Bladder microvascular endothelial cell (primary cell): ENCODE measurements around the gene CCRL2. TPM values are rescaled to one million over a fixed set of nuclear protein-coding genes. Genes with fewer than 3 reads are reported as not detected.

ENCODE experiments used
- total RNA-seq: library from RNA; depleted of rRNA; stranded (reverse); fragments of >200 nt; gene quantifications from 2 replicates; pipeline ENCODE4 v1.2.3, GENCODE V29; 2014

The CCRL2 gene, protein sequence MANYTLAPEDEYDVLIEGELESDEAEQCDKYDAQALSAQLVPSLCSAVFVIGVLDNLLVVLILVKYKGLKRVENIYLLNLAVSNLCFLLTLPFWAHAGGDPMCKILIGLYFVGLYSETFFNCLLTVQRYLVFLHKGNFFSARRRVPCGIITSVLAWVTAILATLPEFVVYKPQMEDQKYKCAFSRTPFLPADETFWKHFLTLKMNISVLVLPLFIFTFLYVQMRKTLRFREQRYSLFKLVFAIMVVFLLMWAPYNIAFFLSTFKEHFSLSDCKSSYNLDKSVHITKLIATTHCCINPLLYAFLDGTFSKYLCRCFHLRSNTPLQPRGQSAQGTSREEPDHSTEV
- 2.5 and 6.3 TPM in 2 replicates for total RNA-seq

DNA sequence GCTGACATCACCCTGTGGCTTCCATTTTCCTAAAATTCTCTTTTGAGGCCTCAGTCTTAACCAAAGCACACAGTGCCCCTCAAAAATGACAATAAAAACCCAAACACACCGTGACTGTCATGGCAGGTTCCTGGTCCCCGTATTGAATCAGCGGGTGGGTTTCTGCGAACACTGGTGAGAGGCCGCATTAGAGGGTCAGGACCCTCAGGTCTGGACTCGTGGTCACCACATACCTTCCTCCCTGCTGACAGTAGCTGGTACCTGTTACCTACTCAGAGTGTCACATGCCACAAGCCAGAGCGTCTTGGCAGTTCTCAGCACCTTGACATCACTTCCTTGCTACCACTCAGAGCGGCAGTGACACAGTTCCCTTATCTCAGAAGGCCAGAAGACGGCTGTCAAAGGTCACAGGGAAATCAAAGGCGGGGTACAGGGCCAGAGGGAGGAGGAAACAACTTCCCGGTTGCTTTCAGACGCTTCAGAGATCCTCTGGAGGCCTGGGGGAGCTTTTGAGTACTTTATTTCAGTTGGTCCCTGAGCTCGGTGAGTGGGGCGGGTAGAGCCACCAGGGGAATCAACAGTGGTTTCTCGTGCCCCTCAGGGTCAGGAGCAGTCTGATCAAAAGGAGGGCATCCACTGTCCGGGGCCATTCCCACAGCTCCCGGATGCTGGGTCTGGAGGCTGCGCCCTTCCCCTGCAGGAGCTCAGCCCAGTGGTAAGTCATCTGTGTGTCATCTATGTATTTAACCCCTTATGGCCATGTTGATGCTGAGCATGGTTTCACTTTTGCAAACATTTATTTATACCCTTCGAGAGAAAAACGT is at the start of gene CCRL2, which contains the start of gene CCR5AS:
Gene CCRL2 (plus strand): TSS at position 472 of the 824 bp plus-strand sequence. CDS start 821 bp downstream, outside the sequence.
Gene CCR5AS (minus strand): TSS at position 279 of the 824 bp plus-strand sequence.

DNA sequence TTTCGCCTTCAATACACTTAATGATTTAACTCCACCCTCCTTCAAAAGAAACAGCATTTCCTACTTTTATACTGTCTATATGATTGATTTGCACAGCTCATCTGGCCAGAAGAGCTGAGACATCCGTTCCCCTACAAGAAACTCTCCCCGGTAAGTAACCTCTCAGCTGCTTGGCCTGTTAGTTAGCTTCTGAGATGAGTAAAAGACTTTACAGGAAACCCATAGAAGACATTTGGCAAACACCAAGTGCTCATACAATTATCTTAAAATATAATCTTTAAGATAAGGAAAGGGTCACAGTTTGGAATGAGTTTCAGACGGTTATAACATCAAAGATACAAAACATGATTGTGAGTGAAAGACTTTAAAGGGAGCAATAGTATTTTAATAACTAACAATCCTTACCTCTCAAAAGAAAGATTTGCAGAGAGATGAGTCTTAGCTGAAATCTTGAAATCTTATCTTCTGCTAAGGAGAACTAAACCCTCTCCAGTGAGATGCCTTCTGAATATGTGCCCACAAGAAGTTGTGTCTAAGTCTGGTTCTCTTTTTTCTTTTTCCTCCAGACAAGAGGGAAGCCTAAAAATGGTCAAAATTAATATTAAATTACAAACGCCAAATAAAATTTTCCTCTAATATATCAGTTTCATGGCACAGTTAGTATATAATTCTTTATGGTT is 36.1 kb upstream of the CCRL2 start, which contains the start of gene CCR5:
Gene CCR5 (plus strand): TSS at position 108 of the 680 bp plus-strand sequence. CDS start 1,957 bp downstream, outside the sequence.

Other genes with a start within 250 kb of the CCRL2 start
- not detected in 2 replicates for gene CCR1, start 198.9 kb upstream of the CCRL2 start, total RNA-seq
- gene CCR3, start 164.8 kb upstream of the CCRL2 start, total RNA-seq = not detected in 2 replicates
- not detected in 2 replicates for gene CCR2, start 53.1 kb upstream of the CCRL2 start, total RNA-seq
- gene CCR5, start 36.3 kb upstream of the CCRL2 start, total RNA-seq = not detected in 2 replicates
- 0.13 and 0.16 TPM in 2 replicates for gene LTF, start 57.6 kb downstream of the CCRL2 start, total RNA-seq
- gene RTP3, start 90.7 kb downstream of the CCRL2 start, total RNA-seq = not detected in 2 replicates
- under 0.01 and 0.06 TPM in 2 replicates for gene LRRC2, start 159.0 kb downstream of the CCRL2 start, total RNA-seq
- not detected in 2 replicates for gene FAM240A, start 205.3 kb downstream of the CCRL2 start, total RNA-seq